Measurements from ENCODE around the gene PJVK.
A peak's percentile ranks its signal among the peaks of the same experiment; 100 is the strongest.

Gene PJVK

GRCh38 chr2:178479275-178479616 lies 28.1 kb downstream of the PJVK start:
- Histone ChIP-seq H3K27me3 (ENCODE audit: insufficient read depth, poor library complexity, severe bottlenecking) (no peaks in the 10 kb centered on the region), H3K4me3 (replicated peaks; ENCODE audit: insufficient read depth, low read length) (peak overlapping the region; percentile 85; the same call in 1 of the 2 replicates), H3K27ac (replicated peaks) (no peak overlapping the region; the same call in 1 of the 2 replicates)
- DNase-seq (ENCODE audit: low read depth in 1 of 2, low spot score in 1 of 2): no peak
- TF ChIP-seq GABPA (IDR thresholded peaks at IDR 0.05; ENCODE audit: low read depth): peak; percentile 17; the same call in 1 of the 2 replicates
- no peak for TF ChIP-seq POLR2AphosphoS5 (IDR thresholded peaks at IDR 0.05; ENCODE audit: low read depth)

GRCh38 chr2:178479758-178480226 lies 28.6 kb downstream of the PJVK start:
- Histone ChIP-seq H3K27me3 (ENCODE audit: insufficient read depth, poor library complexity, severe bottlenecking) (no peaks in the 10 kb centered on the region), H3K4me3 (replicated peaks; ENCODE audit: insufficient read depth, low read length) (peak overlapping the region; percentile 71), H3K27ac (replicated peaks) (peak overlapping the region; percentile 71)
- no peak for TF ChIP-seq GABPA (IDR thresholded peaks at IDR 0.05; ENCODE audit: low read depth)
- no peak for TF ChIP-seq REST (IDR thresholded peaks at IDR 0.05; ENCODE audit: insufficient replicate concordance, low read depth)
- DNase-seq (ENCODE audit: low read depth in 1 of 2, low spot score in 1 of 2): no peak

GRCh38 chr2:178480227-178481181 lies 29.3 kb downstream of the PJVK start, which contains the start of gene PLEKHA3:
TSS of gene PLEKHA3 (plus strand) at chr2:178480457. CDS start at chr2:178480870, 413 bp downstream.
- Histone ChIP-seq H3K27me3 (ENCODE audit: insufficient read depth, poor library complexity, severe bottlenecking) (no peaks in the 10 kb centered on the region), H3K4me3 (replicated peaks; ENCODE audit: insufficient read depth, low read length) (peak within 1 kb of the TSS; percentile 71), H3K27ac (replicated peaks) (peak within 1 kb of the TSS; percentile 71)
- peak; percentile 63; the same call in 1 of the 2 replicates for TF ChIP-seq GABPA (IDR thresholded peaks at IDR 0.05; ENCODE audit: low read depth)
- TF ChIP-seq CTCF (IDR thresholded peaks at IDR 0.05; ENCODE audit: insufficient read depth, low read length): no peak
- TF ChIP-seq REST (IDR thresholded peaks at IDR 0.05; ENCODE audit: insufficient replicate concordance, low read depth): no peak
- peak; percentile 56; the same call in 1 of the 2 replicates for TF ChIP-seq POLR2AphosphoS5 (IDR thresholded peaks at IDR 0.05; ENCODE audit: low read depth)
- peak; percentile 38; the same call in 1 of the 2 replicates for TF ChIP-seq SPI1 (IDR thresholded peaks at IDR 0.05; ENCODE audit: borderline replicate concordance, low read depth)
- DNase-seq (ENCODE audit: low read depth in 1 of 2, low spot score in 1 of 2): peak; percentile 47 to 93

GRCh38 chr2:178482437-178482836 lies 31.3 kb downstream of the PJVK start:
- Histone ChIP-seq H3K27ac (replicated peaks) (no peak overlapping the region), H3K4me3 (replicated peaks; ENCODE audit: insufficient read depth, low read length) (no peak overlapping the region), H3K27me3 (ENCODE audit: insufficient read depth, poor library complexity, severe bottlenecking) (no peaks in the 10 kb centered on the region)
- DNase-seq (ENCODE audit: low read depth in 1 of 2, low spot score in 1 of 2): no peak
- TF ChIP-seq REST (IDR thresholded peaks at IDR 0.05; ENCODE audit: insufficient replicate concordance, low read depth): no peak
- TF ChIP-seq SPI1 (IDR thresholded peaks at IDR 0.05; ENCODE audit: borderline replicate concordance, low read depth): no peak

Data from HL-60 (cell line).